Measurements from ENCODE around the gene IER3IP1.
"Not testable (repeated sequence)": the region's sequence is repeated elsewhere in the genome, so short reads cannot be mapped to it uniquely, and the experiment has no call there.

GRCh38 chr18:47158404-47158803 is 17.8 kb downstream of the IER3IP1 start:
- not testable (repeated sequence) for TF ChIP-seq POLR2A (IDR thresholded peaks at IDR 0.05)
- TF ChIP-seq, protein P1, sequence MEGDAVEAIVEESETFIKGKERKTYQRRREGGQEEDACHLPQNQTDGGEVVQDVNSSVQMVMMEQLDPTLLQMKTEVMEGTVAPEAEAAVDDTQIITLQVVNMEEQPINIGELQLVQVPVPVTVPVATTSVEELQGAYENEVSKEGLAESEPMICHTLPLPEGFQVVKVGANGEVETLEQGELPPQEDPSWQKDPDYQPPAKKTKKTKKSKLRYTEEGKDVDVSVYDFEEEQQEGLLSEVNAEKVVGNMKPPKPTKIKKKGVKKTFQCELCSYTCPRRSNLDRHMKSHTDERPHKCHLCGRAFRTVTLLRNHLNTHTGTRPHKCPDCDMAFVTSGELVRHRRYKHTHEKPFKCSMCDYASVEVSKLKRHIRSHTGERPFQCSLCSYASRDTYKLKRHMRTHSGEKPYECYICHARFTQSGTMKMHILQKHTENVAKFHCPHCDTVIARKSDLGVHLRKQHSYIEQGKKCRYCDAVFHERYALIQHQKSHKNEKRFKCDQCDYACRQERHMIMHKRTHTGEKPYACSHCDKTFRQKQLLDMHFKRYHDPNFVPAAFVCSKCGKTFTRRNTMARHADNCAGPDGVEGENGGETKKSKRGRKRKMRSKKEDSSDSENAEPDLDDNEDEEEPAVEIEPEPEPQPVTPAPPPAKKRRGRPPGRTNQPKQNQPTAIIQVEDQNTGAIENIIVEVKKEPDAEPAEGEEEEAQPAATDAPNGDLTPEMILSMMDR (IDR thresholded peaks at IDR 0.05) = not testable (repeated sequence)
